ENCODE measurements around the gene TMPRSS15.

GRCh38 chr21:18349468-18349867 is 54.1 kb downstream of the TMPRSS15 start:
- TF ChIP-seq CTCF (IDR thresholded peaks at IDR 0.05) (no peak), POLR2A (IDR thresholded peaks at IDR 0.05) (no peak)

Measured in thyroid gland (tissue), 4 donors.